Nephron progenitor cell (in vitro differentiated cells): ENCODE measurements around the gene RNF175.
A peak's percentile ranks its signal among the peaks of the same experiment; 100 is the strongest.

Source experiments
- DNase-seq: peaks from one replicate; pipeline ENCODE4 v3.0.0; 2021
- H3K27ac Mint-ChIP-seq: 2 replicates; pipeline ENCODE4 v1.8.0; 2021; ENCODE audit warnings: mild to moderate bottlenecking, moderate library complexity, mixed read lengths
- H3K27me3 Mint-ChIP-seq: 2 replicates; pipeline ENCODE4 v1.8.0; 2021; ENCODE audit warnings: mild to moderate bottlenecking, low read depth, mixed read lengths; ENCODE audit not compliant: poor library complexity
- H3K36me3 Mint-ChIP-seq: 2 replicates; pipeline ENCODE4 v1.8.0; 2021; ENCODE audit warnings: low read depth, mixed read lengths
- H3K4me1 Mint-ChIP-seq: 2 replicates; pipeline ENCODE4 v1.8.0; 2021; ENCODE audit warnings: mixed read lengths
- H3K4me3 Mint-ChIP-seq: 2 replicates; pipeline ENCODE4 v1.8.0; 2021; ENCODE audit warnings: mild to moderate bottlenecking, moderate library complexity, mixed read lengths
- H3K9me3 Mint-ChIP-seq: 2 replicates; pipeline ENCODE4 v1.8.0; 2021; ENCODE audit warnings: mild to moderate bottlenecking, moderate library complexity, mixed read lengths
- TF ChIP-seq, protein P1 (sequence below): fragments of 200-600 bp; sonication (generic); IDR thresholded peaks from 2 replicates; pipeline ENCODE4 v1.5.0; 2021; ENCODE audit warnings: antibody characterized with exemption

RNF175 gene

DNA sequence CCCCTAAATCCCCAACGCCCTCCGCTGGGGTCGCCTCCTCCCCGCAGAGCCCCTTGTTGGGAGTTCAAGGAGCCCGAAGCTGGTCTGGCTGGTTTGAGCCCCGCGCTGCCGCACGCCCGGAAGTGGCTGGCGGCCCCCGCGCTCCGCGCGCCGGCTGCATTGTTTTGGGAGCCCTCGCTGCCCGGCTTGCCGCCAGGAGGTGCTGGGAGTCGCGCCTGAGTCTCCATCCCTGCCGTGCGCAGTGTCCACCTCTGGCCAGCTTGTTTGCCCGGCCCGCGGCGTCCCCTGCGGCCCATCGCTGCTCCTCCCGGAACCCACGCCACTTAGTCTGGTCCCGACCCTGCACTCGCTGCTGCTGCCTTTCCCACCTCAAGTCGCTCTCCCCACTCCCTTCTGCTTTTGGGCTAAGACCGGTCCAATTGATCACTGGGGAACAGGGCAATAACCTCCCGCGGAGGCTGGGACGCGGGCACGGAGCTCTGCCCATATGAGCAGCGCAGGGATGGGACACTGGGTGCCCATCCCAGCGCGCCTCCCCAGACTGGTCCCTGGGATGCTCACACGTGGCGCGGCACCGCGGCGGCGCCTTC, 31.2 kb upstream of the RNF175 start:
- TF ChIP-seq, protein P1, sequence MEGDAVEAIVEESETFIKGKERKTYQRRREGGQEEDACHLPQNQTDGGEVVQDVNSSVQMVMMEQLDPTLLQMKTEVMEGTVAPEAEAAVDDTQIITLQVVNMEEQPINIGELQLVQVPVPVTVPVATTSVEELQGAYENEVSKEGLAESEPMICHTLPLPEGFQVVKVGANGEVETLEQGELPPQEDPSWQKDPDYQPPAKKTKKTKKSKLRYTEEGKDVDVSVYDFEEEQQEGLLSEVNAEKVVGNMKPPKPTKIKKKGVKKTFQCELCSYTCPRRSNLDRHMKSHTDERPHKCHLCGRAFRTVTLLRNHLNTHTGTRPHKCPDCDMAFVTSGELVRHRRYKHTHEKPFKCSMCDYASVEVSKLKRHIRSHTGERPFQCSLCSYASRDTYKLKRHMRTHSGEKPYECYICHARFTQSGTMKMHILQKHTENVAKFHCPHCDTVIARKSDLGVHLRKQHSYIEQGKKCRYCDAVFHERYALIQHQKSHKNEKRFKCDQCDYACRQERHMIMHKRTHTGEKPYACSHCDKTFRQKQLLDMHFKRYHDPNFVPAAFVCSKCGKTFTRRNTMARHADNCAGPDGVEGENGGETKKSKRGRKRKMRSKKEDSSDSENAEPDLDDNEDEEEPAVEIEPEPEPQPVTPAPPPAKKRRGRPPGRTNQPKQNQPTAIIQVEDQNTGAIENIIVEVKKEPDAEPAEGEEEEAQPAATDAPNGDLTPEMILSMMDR: peak; percentile 31
- Mint-ChIP-seq H3K27me3 (peaks cover 73% of the 10 kb centered on the region), H3K27ac (no peak overlapping the region), H3K4me1 (peaks cover 84% of the 10 kb centered on the region), H3K9me3 (no peaks in the 10 kb centered on the region), H3K4me3 (peak overlapping the region; percentile 87), H3K36me3 (no peaks in the 10 kb centered on the region)
- peak; percentile 78 for DNase-seq

DNA sequence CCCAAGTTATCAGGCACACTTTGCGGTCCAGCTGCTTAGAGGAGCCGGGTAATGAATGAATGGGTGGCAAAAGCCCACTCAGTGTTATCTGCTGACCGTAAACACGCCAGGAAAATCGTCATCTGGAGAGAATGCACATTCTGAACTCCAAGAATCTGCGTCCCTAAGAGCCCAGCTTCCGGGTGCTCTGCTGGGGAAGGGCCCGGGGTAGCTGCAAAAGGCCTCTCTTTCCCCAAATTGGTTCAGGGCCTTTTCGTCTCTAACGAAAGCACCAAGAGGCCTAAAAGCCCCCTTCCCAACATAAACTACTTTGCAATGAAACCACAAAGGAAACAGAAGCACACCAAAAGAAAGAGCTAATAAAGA, 30.7 kb upstream of the RNF175 start:
- Mint-ChIP-seq H3K9me3 (no peaks in the 10 kb centered on the region), H3K4me3 (peak overlapping the region; percentile 87), H3K4me1 (peaks cover 84% of the 10 kb centered on the region), H3K36me3 (no peaks in the 10 kb centered on the region), H3K27ac (no peak overlapping the region), H3K27me3 (peaks cover 71% of the 10 kb centered on the region)
- DNase-seq: no peak
- TF ChIP-seq, protein P1: no peak

DNA sequence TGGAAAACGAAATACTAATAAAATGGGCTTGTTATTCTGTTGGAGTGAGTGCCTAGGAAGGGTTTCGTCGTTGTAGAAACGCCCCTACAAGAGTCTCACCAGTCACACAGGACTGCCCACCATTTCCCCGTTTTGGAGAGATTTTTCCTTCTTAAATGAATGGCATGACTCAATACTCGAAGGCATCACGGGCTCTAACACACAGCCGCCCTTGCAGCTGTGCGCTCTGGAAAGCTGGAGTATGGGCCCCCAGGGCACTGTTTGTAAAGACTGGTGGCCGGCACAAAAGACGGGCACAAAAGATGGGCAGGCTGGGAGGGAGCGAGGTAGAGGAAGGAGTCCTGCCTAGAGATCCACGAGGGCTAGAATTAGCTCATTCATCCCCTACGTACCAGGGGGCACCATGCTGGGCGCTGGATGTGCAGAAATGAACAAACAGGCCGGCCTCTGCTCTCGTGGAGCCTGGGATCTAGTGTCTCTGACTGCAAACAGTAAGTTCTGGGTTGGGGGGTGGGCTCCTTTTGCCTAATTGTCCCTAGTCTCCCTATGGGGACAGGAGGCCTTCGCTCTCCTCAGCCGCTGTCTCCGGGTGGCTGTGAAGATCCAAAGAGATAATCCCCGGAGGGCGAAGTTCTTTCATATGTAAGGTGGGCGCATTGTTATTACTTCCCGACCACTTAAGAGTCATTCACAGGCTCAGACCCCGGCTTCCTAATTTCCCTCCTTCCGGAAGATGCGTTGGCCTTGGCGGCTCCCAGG, 30.1 kb upstream of the RNF175 start:
- Mint-ChIP-seq H3K4me3 (peak overlapping the region; percentile 87), H3K27ac (no peak overlapping the region), H3K27me3 (peaks cover 71% of the 10 kb centered on the region), H3K9me3 (no peaks in the 10 kb centered on the region), H3K4me1 (peaks cover 79% of the 10 kb centered on the region), H3K36me3 (no peaks in the 10 kb centered on the region)
- TF ChIP-seq, protein P1: no peak
- DNase-seq: peak; percentile 18

DNA sequence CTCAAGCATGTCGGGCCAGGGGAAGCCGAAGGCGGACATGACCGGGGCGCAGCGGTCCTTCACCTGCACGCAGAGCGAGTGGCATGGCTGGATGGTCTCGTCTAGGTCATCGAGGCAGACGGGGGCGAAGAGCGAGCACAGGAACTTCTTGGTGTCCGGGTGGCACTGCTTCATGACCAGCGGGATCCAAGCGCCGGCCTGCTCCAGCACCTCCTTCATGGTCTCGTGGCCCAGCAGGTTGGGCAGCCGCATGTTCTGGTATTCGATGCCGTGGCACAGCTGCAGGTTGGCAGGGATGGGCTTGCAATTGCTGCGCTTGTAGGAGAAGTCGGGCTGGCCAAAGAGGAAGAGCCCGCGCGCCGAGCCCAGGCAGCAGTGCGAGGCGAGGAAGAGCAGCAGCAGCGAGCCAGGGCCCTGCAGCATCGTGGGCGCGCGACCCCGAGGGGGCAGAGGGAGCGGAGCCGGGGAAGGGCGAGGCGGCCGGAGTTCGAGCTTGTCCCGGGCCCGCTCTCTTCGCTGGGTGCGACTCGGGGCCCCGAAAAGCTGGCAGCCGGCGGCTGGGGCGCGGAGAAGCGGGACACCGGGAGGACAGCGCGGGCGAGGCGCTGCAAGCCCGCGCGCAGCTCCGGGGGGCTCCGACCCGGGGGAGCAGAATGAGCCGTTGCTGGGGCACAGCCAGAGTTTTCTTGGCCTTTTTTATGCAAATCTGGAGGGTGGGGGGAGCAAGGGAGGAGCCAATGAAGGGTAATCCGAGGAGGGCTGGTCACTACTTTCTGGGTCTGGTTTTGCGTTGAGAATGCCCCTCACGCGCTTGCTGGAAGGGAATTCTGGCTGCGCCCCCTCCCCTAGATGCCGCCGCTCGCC, 28.8 kb upstream of the RNF175 start, which contains the start of gene SFRP2:
TSS of gene SFRP2 (minus strand) at position 671 of the 864 bp plus-strand sequence. CDS start at position 423, 248 bp downstream.
- TF ChIP-seq, protein P1: no peak
- Mint-ChIP-seq H3K4me3 (peak within 1 kb of the TSS; percentile 87), H3K27ac (peak within 1 kb of the TSS; percentile 75), H3K27me3 (peaks cover 71% of the 10 kb centered on the region), H3K4me1 (peaks cover 76% of the 10 kb centered on the region), H3K36me3 (no peaks in the 10 kb centered on the region), H3K9me3 (no peaks in the 10 kb centered on the region)
- DNase-seq: peak; percentile 72

DNA sequence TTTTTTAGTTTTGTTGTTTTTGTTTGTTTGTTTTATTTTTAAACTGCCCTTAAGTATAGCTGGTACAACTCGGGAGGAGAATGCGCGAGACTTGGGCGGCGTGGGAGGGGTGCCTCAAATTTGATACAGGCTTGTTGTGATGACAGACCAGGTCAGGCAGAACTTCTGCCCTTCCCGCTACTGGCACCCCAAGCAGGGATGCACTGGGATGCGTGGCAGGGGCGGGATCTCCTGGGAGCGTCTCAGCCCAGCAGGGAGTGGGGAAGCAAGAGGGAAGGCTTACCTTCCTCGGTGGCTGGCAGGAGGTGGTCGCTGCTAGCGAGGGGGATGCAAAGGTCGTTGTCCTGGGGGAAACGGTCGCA, 28.2 kb upstream of the RNF175 start:
- Mint-ChIP-seq H3K36me3 (no peaks in the 10 kb centered on the region), H3K9me3 (no peaks in the 10 kb centered on the region), H3K27ac (peak overlapping the region; percentile 75), H3K4me3 (peak overlapping the region; percentile 87), H3K27me3 (peaks cover 65% of the 10 kb centered on the region), H3K4me1 (peaks cover 74% of the 10 kb centered on the region)
- TF ChIP-seq, protein P1: no peak
- DNase-seq: peak; percentile 37
